HEK293T (cell line): Measurements from ENCODE around the gene B3GLCT.

Experiments
- CTCF ChIA-PET: fragments of 350-600 bp; formaldehyde crosslinking; extraction: SDS; loops from one replicate; lab custom pipeline; 2021; ENCODE audit warnings: antibody characterized with exemption, inconsistent platforms; lab: Yijun Ruan, JAX
- POLR2A ChIA-PET: fragments of 350-600 bp; formaldehyde crosslinking; extraction: SDS; loops from one replicate; lab custom pipeline; 2020; ENCODE audit warnings: antibody characterized with exemption, inconsistent platforms; lab: Yijun Ruan, JAX
- DNase-seq: peaks from one replicate; pipeline ENCODE4 v3.0.0; 2012; ENCODE audit warnings: mixed read lengths; ENCODE audit errors: extremely low spot score
- ARNT ChIP-seq: fragments of 450-650 bp; IDR thresholded peaks from 2 replicates; pipeline ENCODE4 v1.6.1; 2017; ENCODE audit warnings: mild to moderate bottlenecking
- BHLHE40 ChIP-seq: fragments of 450-650 bp; IDR thresholded peaks from 2 replicates; pipeline ENCODE4 v1.6.1; 2016; ENCODE audit warnings: mild to moderate bottlenecking, moderate library complexity, borderline replicate concordance
- CTBP1 ChIP-seq: fragments of 450-650 bp; IDR thresholded peaks from 2 replicates; pipeline ENCODE4 v1.6.1; 2016; ENCODE audit warnings: borderline replicate concordance
- ELF4 ChIP-seq: fragments of 450-650 bp; IDR thresholded peaks from 2 replicates; pipeline ENCODE4 v1.6.1; 2017; ENCODE audit warnings: antibody characterized with exemption
- FOXA1 ChIP-seq: fragments of 450-650 bp; IDR thresholded peaks from 2 replicates; pipeline ENCODE4 v1.6.1; 2016; ENCODE audit warnings: mild to moderate bottlenecking
- FOXK2 ChIP-seq: fragments of 450-650 bp; IDR thresholded peaks from 2 replicates; pipeline ENCODE4 v1.6.1; 2016; ENCODE audit warnings: mild to moderate bottlenecking
- FOXM1 ChIP-seq: fragments of 450-650 bp; IDR thresholded peaks from 2 replicates; pipeline ENCODE4 v1.6.1; 2017; ENCODE audit warnings: mild to moderate bottlenecking, borderline replicate concordance
- HDGF ChIP-seq: fragments of 450-650 bp; IDR thresholded peaks from 2 replicates; pipeline ENCODE4 v1.6.1; 2017; ENCODE audit warnings: antibody characterized with exemption, borderline replicate concordance
- L3MBTL2 ChIP-seq: fragments of 450-650 bp; conservative IDR thresholded peaks from 2 replicates; pipeline ENCODE4 v1.6.1; 2016; ENCODE audit warnings: mild to moderate bottlenecking
- LEF1 ChIP-seq: fragments of 450-650 bp; IDR thresholded peaks from 2 replicates; pipeline ENCODE4 v1.6.1; 2017; ENCODE audit warnings: mild to moderate bottlenecking, borderline replicate concordance
- NFRKB ChIP-seq: fragments of 450-650 bp; IDR thresholded peaks from 2 replicates; pipeline ENCODE4 v1.6.1; 2016; ENCODE audit warnings: mild to moderate bottlenecking, moderate library complexity
- PKNOX1 ChIP-seq: fragments of 450-650 bp; IDR thresholded peaks from 2 replicates; pipeline ENCODE4 v1.6.1; 2016
- SP1 ChIP-seq: fragments of 450-650 bp; IDR thresholded peaks from 2 replicates; pipeline ENCODE4 v1.6.1; 2017
- SUZ12 ChIP-seq: fragments of 450-650 bp; IDR thresholded peaks from 2 replicates; pipeline ENCODE4 v1.6.1; 2016; ENCODE audit warnings: mild to moderate bottlenecking
- TARDBP ChIP-seq: fragments of 450-650 bp; IDR thresholded peaks from 2 replicates; pipeline ENCODE4 v1.6.1; 2016
- ZNF384 ChIP-seq: fragments of 450-650 bp; IDR thresholded peaks from 2 replicates; pipeline ENCODE4 v1.6.1; 2016

B3GLCT gene

GRCh38 chr13:31179754-31180153 is 20.0 kb upstream of the B3GLCT start:
- no peak for TF ChIP-seq HDGF
- no peak for TF ChIP-seq NFRKB
- no peak for TF ChIP-seq ARNT
- TF ChIP-seq FOXA1, result no peak
- TF ChIP-seq LEF1, result no peak
- no peak for TF ChIP-seq FOXM1
- no peak for TF ChIP-seq L3MBTL2
- no peak for TF ChIP-seq FOXK2
- TF ChIP-seq SP1, result no peak
- TF ChIP-seq ZNF384, result no peak
- TF ChIP-seq ELF4, result no peak
- no peak for TF ChIP-seq SUZ12
- TF ChIP-seq BHLHE40, result no peak
- no peak for TF ChIP-seq PKNOX1
- TF ChIP-seq TARDBP, result no peak
- no peak for TF ChIP-seq CTBP1
- CTCF ChIA-PET, result interaction anchor here (0.6 kb wide), 1 partner anchor 10 kb away, joined by 4 read pairs; no protein-coding TSS in a partner anchor
- DNase-seq, result no peak
- POLR2A ChIA-PET, result no interaction called here

GRCh38 chr13:31182987-31183386 is 16.8 kb upstream of the B3GLCT start:
- no peak for TF ChIP-seq HDGF
- no peak for TF ChIP-seq PKNOX1
- ChIA-PET CTCF (no interaction called here), POLR2A (no interaction called here)
- DNase-seq, result no peak

GRCh38 chr13:31184451-31184850 is 15.3 kb upstream of the B3GLCT start:
- POLR2A ChIA-PET, result no interaction called here
- CTCF ChIA-PET, result no interaction called here

GRCh38 chr13:31184981-31185645 is 14.7 kb upstream of the B3GLCT start:
- no peak for TF ChIP-seq ELF4
- no peak for TF ChIP-seq SUZ12
- TF ChIP-seq FOXA1, result no peak
- no peak for TF ChIP-seq SP1
- TF ChIP-seq L3MBTL2, result no peak
- no peak for TF ChIP-seq ZNF384
- TF ChIP-seq ARNT, result no peak
- no peak for TF ChIP-seq NFRKB
- no peak for TF ChIP-seq LEF1
- TF ChIP-seq CTBP1, result no peak
- no peak for TF ChIP-seq BHLHE40
- no peak for TF ChIP-seq PKNOX1
- TF ChIP-seq FOXK2, result no peak
- TF ChIP-seq TARDBP, result no peak
- TF ChIP-seq FOXM1, result no peak
- TF ChIP-seq HDGF, result no peak
- ChIA-PET POLR2A (no interaction called here), CTCF (interaction anchor here (0.6 kb wide), 1 partner anchor 167 kb away, joined by 4 read pairs; no protein-coding TSS in a partner anchor)
- DNase-seq, result no peak

More at GRCh38 chr13:31184451-31184850, 15.3 kb upstream of the B3GLCT start:
- no peak for DNase-seq
- TF ChIP-seq ARNT, result no peak

GRCh38 chr13:31191748-31192147 is 8.0 kb upstream of the B3GLCT start:
- TF ChIP-seq CTBP1 (no peak), FOXK2 (no peak), PKNOX1 (no peak), LEF1 (no peak), HDGF (no peak)
- ChIA-PET POLR2A (no interaction called here), CTCF (interaction anchor here (0.6 kb wide), 1 partner anchor 565 kb away, joined by 3 read pairs; no protein-coding TSS in a partner anchor)
- no peak for DNase-seq

- CTCF ChIA-PET, result no interaction called here
- POLR2A ChIA-PET, result no interaction called here
- no peak for DNase-seq
- TF ChIP-seq FOXK2, result no peak
- TF ChIP-seq SUZ12, result no peak
- TF ChIP-seq FOXM1, result no peak
- TF ChIP-seq ELF4, result no peak
- TF ChIP-seq PKNOX1, result no peak
- no peak for TF ChIP-seq BHLHE40
- TF ChIP-seq CTBP1, result no peak
- no peak for TF ChIP-seq SP1
- TF ChIP-seq HDGF, result no peak
- TF ChIP-seq LEF1, result no peak
- TF ChIP-seq NFRKB, result no peak
- TF ChIP-seq FOXA1, result no peak
- no peak for TF ChIP-seq ZNF384
- no peak for TF ChIP-seq TARDBP
- TF ChIP-seq L3MBTL2, result no peak
- TF ChIP-seq ARNT, result no peak
These were observed 7.5 kb upstream of the B3GLCT start for GRCh38 chr13:31192306-31192705.
